Esophagus (tissue), 2 donors: Measurements from ENCODE around the gene HSDL2. TPM values are rescaled to one million over a fixed set of nuclear protein-coding genes. Genes with fewer than 3 reads are reported as not detected.
"Not testable (repeated sequence)": the region's sequence is repeated elsewhere in the genome, so short reads cannot be mapped to it uniquely, and the experiment has no call there.

Experiments used
- H3K27ac ChIP-seq, 2 donors: one replicate each; pipeline ENCODE4 v1.5.1; 2013; ENCODE audit warnings: low read depth in 2 of 2, mild to moderate bottlenecking in 2 of 2, inconsistent platforms in 1 of 2, low read length in 1 of 2, moderate library complexity in 1 of 2
- H3K27me3 ChIP-seq, 2 donors: one replicate each; pipeline ENCODE4 v1.6.1; 2013; ENCODE audit warnings: low read length in 2 of 2, control low read depth in 1 of 2, mild to moderate bottlenecking in 1 of 2; ENCODE audit not compliant: insufficient read depth in 2 of 2, control insufficient read depth in 1 of 2
- H3K36me3 ChIP-seq, 2 donors: one replicate each; pipeline ENCODE4 v1.6.1; 2013; ENCODE audit warnings: low read length in 1 of 2; ENCODE audit not compliant: control insufficient read depth in 2 of 2, insufficient read depth in 2 of 2
- H3K4me1 ChIP-seq, 2 donors: one replicate each; pipeline ENCODE4 v1.6.1; 2013; ENCODE audit warnings: low read length in 1 of 2; ENCODE audit not compliant: control insufficient read depth in 2 of 2, insufficient read depth in 2 of 2
- H3K4me3 ChIP-seq, 2 donors: one replicate each; pipeline ENCODE4 v1.5.1; 2013; ENCODE audit warnings: low read length in 2 of 2, mild to moderate bottlenecking in 2 of 2, low read depth in 1 of 2, moderate library complexity in 1 of 2
- H3K9me3 ChIP-seq, 2 donors: one replicate each; pipeline ENCODE4 v1.6.1; 2013; ENCODE audit warnings: mild to moderate bottlenecking in 2 of 2, low read depth in 1 of 2, low read length in 1 of 2, moderate library complexity in 1 of 2; ENCODE audit not compliant: control insufficient read depth in 2 of 2, insufficient read depth in 1 of 2
- WGBS, 2 donors: extraction: QIAGEN DNeasy Blood & Tissue Kit; methylation state at CpG; one replicate each; pipeline ENCODE4 v1.1.7; 2013; 5-methylcytosine and 5-hydroxymethylcytosine counted together
- polyA plus RNA-seq, 2 donors: library from polyadenylated mRNA; stranded (reverse); fragments of 200-250 nt; gene quantifications; one replicate each; pipeline ENCODE4 v1.2.3, GENCODE V29; 2013
- donor health status: healthy with polysubstance abuse.
- donor health status: Bipolar disorder and iron deficiency.

The HSDL2 gene
- polyA plus RNA-seq, 2 donors, result 19.4 to 22.0 TPM

- no peak overlapping the region for H3K27ac ChIP-seq
- H3K9me3 ChIP-seq, result no peaks in the 10 kb centered on the region
- no peaks in the 10 kb centered on the region for H3K4me1 ChIP-seq
- no peaks in the 10 kb centered on the region for H3K27me3 ChIP-seq
- no peak overlapping the region for H3K4me3 ChIP-seq
- 88 to 90% methylated on average over 3 of the region's 3 CpGs for WGBS, 2 donors
- H3K36me3 ChIP-seq, result peaks cover 0 to 2% of the 10 kb centered on the region in 2 donors
Observed at GRCh38 chr9:112408275-112408674, 28.4 kb downstream of the HSDL2 start.

DNA sequence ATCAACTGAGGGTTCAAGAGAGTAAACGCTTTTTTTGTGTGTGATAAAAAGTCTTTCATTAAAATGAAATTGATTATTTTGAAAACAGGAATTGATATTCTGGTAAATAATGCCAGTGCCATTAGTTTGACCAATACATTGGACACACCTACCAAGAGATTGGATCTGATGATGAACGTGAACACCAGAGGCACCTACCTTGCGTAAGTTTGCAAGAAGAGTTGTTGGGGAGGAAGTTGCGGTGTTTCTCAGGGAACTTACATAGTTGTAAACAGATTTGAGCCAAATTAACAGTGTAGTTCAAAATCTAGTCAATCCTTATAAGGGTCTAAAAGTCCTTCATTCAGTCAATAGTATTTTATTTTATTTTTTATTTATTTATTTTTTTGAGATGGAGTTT is 28.9 kb downstream of the HSDL2 start:
- Histone ChIP-seq H3K36me3 (peaks cover 0 to 2% of the 10 kb centered on the region in 2 donors), H3K27me3 (no peaks in the 10 kb centered on the region), H3K27ac (no peak overlapping the region), H3K4me3 (no peak overlapping the region), H3K9me3 (no peaks in the 10 kb centered on the region), H3K4me1 (no peaks in the 10 kb centered on the region)
- 83 to 96% methylated on average over 4 of the region's 4 CpGs for WGBS, 2 donors

DNA sequence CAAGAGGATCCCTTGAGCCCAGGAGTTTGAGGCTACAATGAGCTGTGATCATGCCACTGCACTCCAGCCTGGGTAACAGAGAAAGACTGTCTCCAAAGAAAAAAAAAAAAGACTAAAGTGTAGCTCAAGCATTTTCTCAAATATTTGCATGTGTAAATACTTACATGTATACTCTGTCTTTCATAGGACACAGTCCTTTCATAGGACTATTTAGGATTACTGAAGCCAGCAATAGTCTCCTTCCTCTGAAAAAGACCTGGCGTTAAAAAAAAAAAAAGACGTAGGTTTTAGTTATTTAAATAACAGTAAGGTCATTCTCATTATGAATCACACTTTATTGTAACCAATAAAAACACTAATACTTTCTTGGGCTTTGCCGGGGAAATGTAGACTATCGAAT is 29.9 kb downstream of the HSDL2 start:
- Histone ChIP-seq H3K4me1 (no peaks in the 10 kb centered on the region), H3K27ac (no peak overlapping the region), H3K9me3 (no peaks in the 10 kb centered on the region), H3K27me3 (no peaks in the 10 kb centered on the region), H3K4me3 (no peak overlapping the region), H3K36me3 (peaks cover 0 to 2% of the 10 kb centered on the region in 2 donors)
- WGBS, 2 donors, result 88% methylated on average over 4 of the region's 4 CpGs

- WGBS, 2 donors, result 35 to 53% methylated on average over 1 of the region's 1 CpG
- H3K27ac ChIP-seq, result peak overlapping the region; percentile 55 to 75
Observed at GRCh38 chr9:112411626-112412027, 31.7 kb downstream of the HSDL2 start.

DNA sequence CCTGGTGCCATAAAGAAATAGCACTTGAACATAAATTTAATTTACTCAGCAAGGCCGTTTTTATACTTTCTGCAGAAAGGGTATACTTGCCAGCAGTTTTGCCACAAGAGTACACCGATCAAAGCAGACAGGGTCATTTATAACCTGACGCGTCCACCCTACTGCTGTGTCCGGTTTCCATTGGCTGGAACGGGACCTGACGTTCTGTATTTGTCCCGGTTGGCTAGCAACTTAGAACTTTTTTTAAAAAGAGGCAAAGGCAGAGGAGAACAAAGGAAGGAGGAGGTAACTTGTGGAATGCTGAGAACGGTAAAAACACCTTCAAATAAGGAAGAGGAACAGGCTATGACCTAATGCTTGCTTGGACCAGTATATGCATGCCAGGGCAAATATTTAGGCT is 33.8 kb downstream of the HSDL2 start:
- H3K9me3 ChIP-seq, H3K4me3 ChIP-seq, H3K4me1 ChIP-seq, H3K27me3 ChIP-seq, H3K36me3 ChIP-seq: not testable (repeated sequence)
- WGBS, 2 donors, result 55 to 62% methylated on average over 8 to 9 of the region's 9 CpGs
- H3K27ac ChIP-seq, result peak overlapping the region; percentile 49 to 59

More at GRCh38 chr9:112411626-112412027, 31.7 kb downstream of the HSDL2 start:
- Histone ChIP-seq H3K27me3 (no peaks in the 10 kb centered on the region), H3K36me3 (peaks cover 0 to 2% of the 10 kb centered on the region in 2 donors), H3K9me3 (no peaks in the 10 kb centered on the region), H3K4me1 (no peaks in the 10 kb centered on the region), H3K4me3 (no peak overlapping the region)

- WGBS, 2 donors, result 89 to 93% methylated on average over 2 of the region's 2 CpGs
- H3K36me3 ChIP-seq, result peaks cover 0 to 2% of the 10 kb centered on the region in 2 donors
- H3K27me3 ChIP-seq, result no peaks in the 10 kb centered on the region
- no peaks in the 10 kb centered on the region for H3K9me3 ChIP-seq
- no peak overlapping the region for H3K4me3 ChIP-seq
- no peak overlapping the region for H3K27ac ChIP-seq
- no peaks in the 10 kb centered on the region for H3K4me1 ChIP-seq
Observed at GRCh38 chr9:112420208-112420607, 40.3 kb downstream of the HSDL2 start.

- WGBS, 2 donors, result 90 to 94% methylated on average over 5 of the region's 5 CpGs
Observed at GRCh38 chr9:112421771-112422222, 41.9 kb downstream of the HSDL2 start.

DNA sequence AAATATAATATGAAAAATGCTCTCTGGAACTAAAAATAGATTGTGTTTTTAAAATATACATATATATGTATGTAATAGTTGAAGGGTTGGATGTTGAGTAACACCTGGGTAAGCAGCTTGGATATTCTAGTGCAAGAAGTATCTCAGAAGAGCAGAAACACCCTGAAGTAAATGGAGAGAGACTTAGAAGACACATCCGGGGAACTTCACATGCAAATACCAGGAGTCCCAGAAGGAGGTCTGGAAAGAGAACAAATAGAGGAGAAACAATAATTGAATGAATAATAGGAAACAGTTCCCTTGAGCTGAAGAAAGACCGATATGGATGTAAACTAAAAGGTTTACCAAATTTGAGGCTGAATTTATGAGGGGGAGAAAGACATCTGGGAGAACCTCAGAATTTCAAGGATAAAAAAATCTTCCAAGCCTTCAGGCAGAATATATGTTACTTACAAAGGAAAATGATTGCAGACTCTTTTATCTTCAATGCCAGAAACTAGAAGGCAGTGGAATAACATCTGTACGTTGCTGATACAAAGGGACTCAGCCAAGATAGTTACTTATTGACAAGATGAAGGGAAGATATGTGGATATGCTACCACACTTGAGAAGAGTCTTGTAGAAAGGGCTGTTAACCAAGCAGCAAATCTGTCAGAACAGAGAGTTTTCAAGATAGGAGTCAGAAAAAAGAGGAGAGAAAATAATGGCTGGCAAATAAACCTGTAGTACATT is 42.7 kb downstream of the HSDL2 start:
- H3K9me3 ChIP-seq, result no peaks in the 10 kb centered on the region
- 82 to 88% methylated on average over 3 of the region's 3 CpGs for WGBS, 2 donors
- H3K4me1 ChIP-seq, result no peaks in the 10 kb centered on the region
- H3K27ac ChIP-seq, result no peak overlapping the region
- H3K36me3 ChIP-seq, result peaks cover 0 to 2% of the 10 kb centered on the region in 2 donors
- no peak overlapping the region for H3K4me3 ChIP-seq
- H3K27me3 ChIP-seq, result no peaks in the 10 kb centered on the region

More at GRCh38 chr9:112421771-112422222, 41.9 kb downstream of the HSDL2 start:
- no peaks in the 10 kb centered on the region for H3K4me1 ChIP-seq
- H3K36me3 ChIP-seq, result peaks cover 0 to 2% of the 10 kb centered on the region in 2 donors
- no peak overlapping the region for H3K4me3 ChIP-seq
- H3K27ac ChIP-seq, result no peak overlapping the region
- no peaks in the 10 kb centered on the region for H3K27me3 ChIP-seq
- H3K9me3 ChIP-seq, result no peaks in the 10 kb centered on the region

- no peak overlapping the region for H3K27ac ChIP-seq
- 96 to 98% methylated on average over 6 of the region's 6 CpGs for WGBS, 2 donors
- no peaks in the 10 kb centered on the region for H3K9me3 ChIP-seq
- peaks cover 0 to 3% of the 10 kb centered on the region in 2 donors for H3K4me1 ChIP-seq
- H3K36me3 ChIP-seq, result peaks cover 0 to 2% of the 10 kb centered on the region in 2 donors
- no peaks in the 10 kb centered on the region for H3K27me3 ChIP-seq
- no peak overlapping the region for H3K4me3 ChIP-seq
Observed at GRCh38 chr9:112430006-112430522, 50.2 kb downstream of the HSDL2 start.
